UCSD-AML1 (cell line): ENCODE results near the gene GALNT12.
A peak's percentile ranks its signal among the peaks of the same experiment; 100 is the strongest.

Source experiments
- DNase-seq: peaks from one replicate; lab custom pipeline; 2025; ENCODE audit not compliant: unreplicated experiment; lab: John Stamatoyannopoulos, UW

Gene GALNT12

GRCh38 chr9:98807070-98807813 is at the start of gene GALNT12:
Gene GALNT12, plus strand, starts transcription at chr9:98807670. Its CDS starts 29 bp downstream, at chr9:98807699.
- no peak for DNase-seq

DNA sequence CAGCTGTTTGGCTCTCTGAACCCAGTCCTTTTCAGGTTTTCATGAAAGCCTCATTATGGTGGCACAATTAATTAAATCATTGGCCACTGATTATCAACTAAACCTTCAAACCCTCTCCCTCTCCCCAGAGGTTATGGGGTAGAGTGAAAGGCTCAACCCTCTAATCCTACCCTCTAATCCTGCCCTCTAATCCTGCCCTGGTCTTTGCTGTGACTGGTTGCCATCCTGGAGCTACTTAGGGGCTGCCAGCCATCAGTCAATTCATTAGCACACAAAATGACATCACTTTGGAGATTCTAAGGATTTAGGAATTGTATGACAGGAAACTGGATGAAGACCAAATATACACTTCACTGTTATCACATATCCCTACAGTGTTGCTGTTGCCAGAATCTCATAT is 47.2 kb upstream of the GALNT12 start:
- no peak for DNase-seq

GRCh38 chr9:98763986-98764745 is 43.3 kb upstream of the GALNT12 start:
- DNase-seq: no peak

GRCh38 chr9:98765256-98765655 is 42.2 kb upstream of the GALNT12 start:
- DNase-seq: no peak

- DNase-seq: no peak
Observed at GRCh38 chr9:98766586-98766985, 40.9 kb upstream of the GALNT12 start.

GRCh38 chr9:98767196-98767595 is 40.3 kb upstream of the GALNT12 start:
- no peak for DNase-seq

DNA sequence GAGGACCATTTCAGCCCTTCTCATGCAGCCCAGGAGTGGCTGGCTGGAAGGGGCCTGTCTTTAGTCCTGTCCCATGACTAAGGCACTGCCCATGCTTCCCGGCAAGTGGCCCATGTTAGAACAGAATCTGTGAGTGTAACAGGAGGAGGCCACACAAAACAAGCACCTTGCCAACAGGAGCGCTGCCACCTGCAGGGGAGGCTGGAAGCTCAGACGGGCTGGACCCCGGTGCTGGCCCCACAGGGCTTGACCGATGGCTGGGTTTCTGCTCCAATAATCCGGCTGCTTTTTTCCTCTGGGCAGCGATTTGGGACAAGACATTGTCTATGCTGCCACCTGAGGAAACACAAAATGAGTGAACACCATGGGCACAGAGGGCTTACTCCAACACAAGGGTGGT is 39.6 kb upstream of the GALNT12 start:
- no peak for DNase-seq

DNA sequence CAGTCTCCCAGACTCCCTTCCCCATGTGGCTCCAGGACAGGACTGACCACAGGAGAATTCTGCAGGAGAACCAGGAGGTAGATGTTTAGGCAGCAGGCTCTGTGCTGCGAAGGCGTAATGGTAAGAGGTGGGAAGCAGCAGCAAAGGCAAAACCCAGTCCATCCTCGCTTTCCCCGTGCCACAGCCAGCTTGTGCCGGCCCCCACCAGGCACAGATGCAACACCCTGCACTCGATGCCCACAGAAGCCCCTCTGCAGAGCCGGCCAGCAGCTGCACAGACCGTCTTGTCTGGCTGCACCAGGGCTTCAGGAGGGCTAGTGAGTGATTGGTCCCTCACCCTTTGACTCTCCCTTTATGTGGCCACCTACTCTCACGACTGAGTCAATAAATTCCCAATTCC is 39.1 kb upstream of the GALNT12 start:
- no peak for DNase-seq

- no peak for DNase-seq
Observed at GRCh38 chr9:98770717-98771116, 36.8 kb upstream of the GALNT12 start.

GRCh38 chr9:98771209-98771874 is 36.1 kb upstream of the GALNT12 start:
- no peak for DNase-seq

GRCh38 chr9:98772364-98773155 is 34.9 kb upstream of the GALNT12 start:
- no peak for DNase-seq

DNA sequence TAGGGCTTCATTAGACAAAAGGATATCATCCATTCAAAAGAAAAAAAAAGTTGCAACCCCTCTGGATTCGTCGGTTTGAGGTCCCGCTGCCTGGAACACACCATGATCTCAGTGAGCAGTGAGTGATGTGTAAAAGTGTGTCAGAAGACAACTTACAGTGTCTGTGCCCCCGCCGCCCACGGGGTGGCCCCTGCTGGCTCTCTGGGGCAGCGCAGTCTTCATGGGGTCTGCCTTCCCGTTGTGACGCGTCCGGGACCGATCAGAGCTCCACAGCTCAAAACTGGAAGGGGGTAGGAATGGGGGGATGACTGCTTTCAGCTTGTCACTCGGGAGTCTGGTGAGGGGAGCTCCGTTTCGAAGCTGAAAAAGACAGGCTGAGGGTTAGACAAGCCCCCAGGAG is 33.7 kb upstream of the GALNT12 start:
- no peak for DNase-seq

- peak; percentile 17 for DNase-seq
Observed at GRCh38 chr9:98774746-98775145, 32.7 kb upstream of the GALNT12 start.

GRCh38 chr9:98775831-98776441 is 31.5 kb upstream of the GALNT12 start:
- peak; percentile 22 for DNase-seq

DNA sequence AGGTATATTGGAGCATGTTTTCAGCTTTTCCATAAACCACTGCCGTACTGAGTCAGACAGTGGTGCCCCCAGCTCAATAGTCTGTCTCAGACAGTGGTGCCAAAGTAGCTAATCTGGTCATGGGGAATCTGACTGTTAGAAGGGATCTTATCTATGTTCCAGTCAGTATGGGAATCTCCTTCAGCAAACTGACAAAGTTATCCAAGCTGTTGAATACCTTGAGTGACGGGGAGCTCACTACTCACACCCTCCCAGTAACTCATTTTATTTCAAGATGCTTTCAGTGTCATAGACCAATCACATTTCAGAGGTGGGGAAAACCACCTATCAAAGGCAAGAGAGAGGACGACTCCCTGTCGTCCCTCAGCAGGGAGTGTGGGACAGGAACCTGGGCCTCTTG is 29.9 kb upstream of the GALNT12 start:
- DNase-seq: no peak

DNA sequence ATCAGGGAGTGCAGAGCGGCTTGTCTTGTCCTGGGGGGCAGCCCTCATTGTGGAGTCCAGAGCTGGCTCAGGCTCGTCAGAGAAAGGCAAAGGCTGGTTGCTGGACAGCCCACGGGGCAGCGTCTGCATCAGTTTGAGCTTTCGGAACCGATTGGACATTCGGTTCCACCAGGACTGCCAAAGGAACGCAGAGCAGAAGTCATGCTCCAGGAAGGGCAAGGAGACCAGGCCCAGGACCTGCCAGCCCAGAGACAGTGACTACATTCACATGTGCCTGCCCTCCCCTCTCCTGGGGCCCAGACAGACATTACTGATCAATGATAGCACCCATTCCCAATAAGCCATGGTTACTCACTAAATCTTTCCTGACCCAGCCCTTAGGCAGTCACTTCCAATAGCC is 29.2 kb upstream of the GALNT12 start:
- no peak for DNase-seq

DNA sequence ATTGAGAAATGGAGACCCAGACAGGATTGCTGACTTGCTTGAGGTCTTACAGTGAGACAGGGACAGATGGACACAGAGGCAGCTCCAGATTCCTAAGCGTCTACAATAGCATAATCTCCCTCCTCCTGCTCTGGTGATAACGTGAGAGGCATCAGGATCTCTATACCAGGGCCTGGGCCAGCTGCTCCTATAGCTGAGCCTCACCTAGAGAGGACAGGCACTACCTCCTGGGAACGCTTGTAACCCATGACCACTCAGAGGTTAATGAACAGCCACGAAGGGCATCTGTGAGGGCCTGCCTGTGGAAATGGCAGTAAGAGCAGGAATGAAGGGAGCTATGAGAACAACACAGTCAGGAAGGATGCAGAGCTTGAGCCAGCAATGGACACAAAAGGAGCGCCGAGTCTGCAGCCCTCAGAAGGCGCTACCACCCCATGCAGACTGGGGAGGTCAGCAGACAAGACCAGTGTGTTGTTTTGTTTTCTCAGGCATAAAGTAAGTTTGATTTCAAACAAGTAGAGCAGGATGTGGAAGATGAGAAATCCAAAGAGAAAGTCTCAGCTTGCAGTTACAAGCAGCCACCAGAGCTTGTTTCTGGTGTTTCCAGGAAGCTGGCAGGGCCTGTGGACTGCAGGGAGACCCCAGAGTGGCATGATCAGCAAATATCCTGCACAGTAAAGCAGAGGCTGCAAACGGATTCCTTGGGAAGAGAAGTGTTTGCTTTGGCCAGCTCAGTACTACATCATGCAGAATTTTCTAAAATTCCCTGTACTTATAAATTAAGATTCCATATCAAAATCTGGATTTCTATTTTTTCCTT is 28.5 kb upstream of the GALNT12 start:
- no peak for DNase-seq

- no peak for DNase-seq
Observed at GRCh38 chr9:98780059-98780749, 27.3 kb upstream of the GALNT12 start.
